ENCODE results near the gene TUFT1.
"Not testable (repeated sequence)": the region's sequence is repeated elsewhere in the genome, so short reads cannot be mapped to it uniquely, and the experiment has no call there.

Gene TUFT1

DNA sequence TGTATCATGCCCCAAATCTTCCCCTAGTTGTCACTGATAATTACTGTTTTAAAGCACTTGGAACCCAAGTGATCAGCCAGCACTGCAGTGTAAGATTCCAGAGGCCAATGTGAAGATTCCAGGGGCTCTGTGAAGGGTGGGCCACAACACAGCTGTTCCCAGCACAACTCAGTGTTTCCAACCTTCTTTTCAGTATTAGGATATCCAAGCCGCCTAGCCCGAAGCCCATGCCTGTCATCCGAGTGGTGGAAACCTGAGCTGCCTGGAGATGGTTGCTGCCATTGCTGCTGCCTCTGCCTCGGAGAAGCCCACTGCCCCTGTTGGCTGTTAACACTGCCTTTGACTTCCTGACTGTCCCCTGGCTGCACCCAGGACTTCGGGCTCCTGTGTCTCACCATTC lies 41.3 kb downstream of the TUFT1 start:
- no peak for DNase-seq (ENCODE audit: low spot score)

DNA sequence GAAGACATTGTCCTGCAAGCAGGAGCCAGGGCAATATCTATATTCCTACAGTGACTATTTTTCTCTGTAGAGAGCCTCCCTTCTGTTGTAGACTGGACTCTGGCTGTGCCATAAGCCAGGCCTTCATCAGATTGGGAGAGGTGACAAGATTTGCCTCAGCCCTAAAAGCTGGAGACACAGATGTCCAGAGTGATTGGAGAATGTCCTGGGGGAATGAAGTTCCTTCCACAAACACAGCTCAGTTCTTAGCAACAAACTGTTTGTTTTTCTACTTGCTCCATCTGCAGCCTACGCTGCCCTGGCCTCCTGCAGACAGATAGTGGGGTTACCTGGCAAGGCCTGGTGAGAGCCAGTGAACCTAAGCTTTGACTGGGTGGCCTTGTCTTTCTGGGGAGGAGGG lies 41.8 kb downstream of the TUFT1 start:
- DNase-seq (ENCODE audit: low spot score), result no peak

DNA sequence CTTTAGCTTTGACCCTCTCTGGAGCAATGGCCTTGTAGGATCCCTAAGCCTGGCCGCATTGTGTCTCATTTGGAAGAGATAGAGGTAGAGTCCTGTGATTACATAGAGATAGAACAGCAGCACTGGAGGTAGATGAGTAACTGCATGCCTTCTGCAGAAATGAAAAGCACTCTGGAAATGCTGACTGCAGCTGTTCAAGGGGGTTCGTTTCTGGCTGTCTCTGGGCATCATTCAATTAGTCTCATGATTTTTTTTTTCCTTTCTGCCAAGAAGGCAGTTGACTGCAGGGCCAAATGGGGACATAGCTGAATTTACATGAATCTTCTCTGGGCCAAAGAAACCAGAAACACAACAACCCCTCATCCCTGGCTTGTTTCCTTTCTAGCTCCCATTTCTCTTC lies 43.7 kb downstream of the TUFT1 start:
- DNase-seq (ENCODE audit: low spot score), result no peak

DNA sequence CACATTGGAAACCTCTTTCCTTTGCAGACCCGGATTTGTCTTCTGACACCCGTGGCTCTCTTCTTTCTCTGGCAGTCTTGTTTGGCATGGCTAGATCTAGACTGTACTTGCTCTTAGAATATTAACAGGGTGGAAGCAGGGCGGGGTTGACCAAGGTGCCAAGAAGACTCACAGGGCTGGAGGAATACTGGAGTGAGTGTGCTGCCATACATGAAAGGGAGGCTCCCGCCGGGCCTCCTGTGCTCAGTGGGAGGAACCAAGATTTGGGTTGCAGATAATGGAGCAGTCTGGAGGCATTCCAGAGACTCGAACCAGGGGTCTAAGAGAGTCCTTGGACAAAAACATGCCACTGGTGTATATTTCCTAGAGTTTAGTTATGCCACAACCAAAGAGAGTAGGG lies 44.2 kb downstream of the TUFT1 start:
- no peak for DNase-seq (ENCODE audit: low spot score)

DNA sequence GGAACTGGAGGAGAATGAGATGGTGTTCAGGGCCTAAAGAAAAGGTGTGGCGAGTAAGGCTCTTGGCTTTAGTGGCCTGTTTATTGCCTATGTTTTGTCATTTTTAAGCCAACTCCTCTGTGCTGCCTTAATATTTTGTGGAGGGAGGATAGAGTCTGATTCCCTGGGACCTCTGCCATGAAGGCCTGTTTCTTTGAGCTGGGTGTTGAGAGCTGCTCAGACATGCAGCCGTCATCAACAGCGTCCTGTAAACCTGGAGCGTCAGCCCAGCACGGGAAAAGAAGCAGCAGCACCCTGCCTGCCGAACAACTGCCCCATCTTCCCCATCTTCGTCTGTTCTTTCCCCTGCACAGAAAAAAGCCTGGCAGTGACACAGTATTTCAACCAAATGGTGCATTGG lies 44.7 kb downstream of the TUFT1 start:
- DNase-seq (ENCODE audit: low spot score), result no peak

DNA sequence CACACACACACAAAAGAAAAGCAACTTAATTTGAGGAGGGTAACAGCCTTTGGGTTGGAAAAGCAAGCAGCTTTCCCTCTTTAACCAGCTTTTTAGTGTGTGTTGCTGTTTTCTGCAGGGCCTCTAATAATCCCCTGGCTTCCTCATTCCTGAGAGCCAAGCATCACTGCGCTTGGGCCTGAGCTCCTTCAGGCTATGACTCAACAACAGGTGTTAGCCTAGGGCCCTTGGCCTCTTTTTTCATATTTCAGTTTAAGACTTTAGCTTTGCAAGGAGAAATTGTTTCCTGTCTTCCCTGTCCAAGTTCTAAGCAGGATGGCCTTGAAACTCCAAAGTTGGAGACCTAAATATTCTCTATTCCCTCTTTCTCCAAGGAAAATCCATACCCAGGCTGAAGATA lies 45.5 kb downstream of the TUFT1 start:
- DNase-seq (ENCODE audit: low spot score), result no peak

DNA sequence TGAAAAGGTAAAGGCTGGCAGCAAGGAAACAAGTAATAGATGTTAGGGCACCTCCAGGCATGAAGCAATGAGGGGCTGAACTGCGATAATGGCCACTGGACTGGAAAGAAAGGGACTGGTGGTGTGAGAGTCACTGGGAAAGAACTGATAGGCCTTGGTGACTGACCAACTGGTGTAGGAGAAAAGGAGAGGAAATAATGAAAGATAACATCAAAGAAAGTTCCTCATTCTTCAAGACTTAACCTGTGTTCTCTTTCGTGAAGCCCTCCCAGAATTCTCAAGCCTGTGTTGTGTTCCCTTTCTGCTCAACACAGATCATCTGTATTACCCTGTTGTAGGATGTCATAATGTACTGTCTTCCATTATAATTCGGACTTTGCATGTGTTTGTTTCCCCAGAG lies 50.9 kb downstream of the TUFT1 start:
- no peak for DNase-seq (ENCODE audit: low spot score)

DNA sequence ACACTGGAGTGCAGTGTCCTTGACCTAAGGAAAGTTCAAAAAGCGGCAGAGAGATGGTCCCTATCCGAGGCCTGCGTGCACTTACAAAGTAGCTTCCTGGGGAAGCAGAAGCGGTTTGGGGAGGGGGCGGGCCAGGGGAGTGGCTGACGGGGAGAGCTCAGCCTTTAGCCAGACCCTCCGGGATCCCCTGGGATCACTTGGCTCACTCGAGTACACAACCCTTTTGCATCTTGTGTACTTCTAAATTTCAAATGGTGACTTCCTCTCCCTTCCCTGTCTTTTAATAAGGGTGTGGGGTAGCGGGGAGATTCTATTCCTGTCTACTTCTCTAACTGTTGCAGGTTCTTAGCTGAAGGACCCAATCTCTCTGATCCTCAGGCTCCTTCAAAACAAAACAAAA lies 53.6 kb downstream of the TUFT1 start:
- DNase-seq (ENCODE audit: low spot score), result no peak

DNA sequence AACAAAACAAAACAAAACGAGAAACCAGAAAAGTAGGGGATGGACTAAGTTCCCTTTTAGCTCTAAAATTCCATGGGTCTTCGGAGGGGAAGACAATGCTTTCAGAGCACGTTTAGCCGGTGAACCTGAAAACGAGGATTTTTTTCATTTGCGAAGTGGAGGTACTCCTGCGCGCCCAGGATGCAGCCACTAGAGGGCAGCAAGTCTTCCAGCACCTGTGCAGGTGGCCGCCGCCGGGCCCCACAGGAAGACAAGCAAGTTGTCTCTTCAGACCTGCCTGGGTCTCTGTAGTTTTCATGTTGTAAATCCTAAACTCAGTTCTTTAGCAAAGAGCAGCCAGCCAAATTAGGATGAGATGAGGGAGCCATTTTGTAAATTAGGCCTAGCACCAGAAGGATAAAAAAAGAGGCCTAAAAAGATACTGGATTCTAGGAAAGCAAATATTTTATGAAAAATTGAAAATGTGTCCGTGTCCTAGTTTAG lies 54.1 kb downstream of the TUFT1 start:
- DNase-seq (ENCODE audit: low spot score), result peak; percentile 79

DNA sequence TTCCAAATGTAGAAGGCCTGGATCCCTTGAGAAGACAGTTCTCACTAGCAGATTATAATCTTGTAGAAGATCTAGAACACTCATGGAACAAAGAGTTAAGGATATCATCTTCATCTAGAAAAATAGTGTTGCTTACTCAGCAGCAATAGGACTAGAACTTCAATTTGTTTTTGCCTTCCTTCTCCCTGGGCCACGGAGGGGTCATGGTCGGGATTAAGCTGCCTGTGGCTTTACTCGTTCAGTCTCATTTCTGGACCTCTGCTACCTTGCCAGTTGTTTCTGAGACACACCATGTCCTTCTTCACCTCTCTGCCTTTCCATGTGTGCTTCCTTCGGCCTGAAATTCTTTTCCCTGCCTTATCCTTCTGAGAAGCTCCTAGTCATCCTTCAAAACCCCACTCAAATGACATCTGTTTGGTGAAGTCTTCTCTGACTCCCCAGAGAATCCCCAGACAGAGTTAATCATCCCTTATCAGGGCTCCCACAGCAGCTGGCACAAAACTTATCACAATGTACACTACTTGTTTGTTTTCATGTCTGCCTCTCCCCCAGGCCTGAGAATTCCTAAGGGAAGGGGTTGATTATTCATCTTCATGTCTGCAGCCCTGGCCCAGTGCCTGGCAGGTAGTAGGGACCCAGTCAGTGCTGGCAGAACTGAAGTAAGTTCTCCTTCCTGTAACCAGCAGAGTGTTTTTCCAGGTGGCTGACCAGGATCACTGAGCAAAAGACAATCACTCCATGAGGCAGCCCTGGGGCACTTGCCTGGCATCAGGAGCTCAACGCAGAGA lies 56.3 kb downstream of the TUFT1 start:
- DNase-seq (ENCODE audit: low spot score), result no peak

DNA sequence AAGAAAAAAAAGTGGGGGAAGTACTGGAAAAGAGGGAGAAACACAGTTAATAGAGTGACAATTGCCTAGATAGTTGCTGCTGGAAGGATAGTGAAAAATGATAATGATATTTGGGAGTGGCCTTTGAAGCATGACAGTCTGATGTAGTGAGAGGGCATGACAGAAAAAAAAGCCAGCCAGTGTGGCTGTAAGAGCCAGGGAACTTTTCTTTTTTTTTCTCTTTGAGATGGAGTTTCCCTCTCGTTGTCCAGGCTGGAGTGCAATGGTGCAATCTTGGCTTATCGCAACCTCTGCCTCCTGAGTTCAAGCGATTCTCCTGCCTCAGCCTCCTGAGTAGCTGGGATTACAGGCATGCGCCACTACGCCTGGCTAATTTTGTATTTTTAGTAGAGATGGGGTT lies 62.4 kb downstream of the TUFT1 start:
- not testable (repeated sequence) for DNase-seq (ENCODE audit: low spot score)

DNA sequence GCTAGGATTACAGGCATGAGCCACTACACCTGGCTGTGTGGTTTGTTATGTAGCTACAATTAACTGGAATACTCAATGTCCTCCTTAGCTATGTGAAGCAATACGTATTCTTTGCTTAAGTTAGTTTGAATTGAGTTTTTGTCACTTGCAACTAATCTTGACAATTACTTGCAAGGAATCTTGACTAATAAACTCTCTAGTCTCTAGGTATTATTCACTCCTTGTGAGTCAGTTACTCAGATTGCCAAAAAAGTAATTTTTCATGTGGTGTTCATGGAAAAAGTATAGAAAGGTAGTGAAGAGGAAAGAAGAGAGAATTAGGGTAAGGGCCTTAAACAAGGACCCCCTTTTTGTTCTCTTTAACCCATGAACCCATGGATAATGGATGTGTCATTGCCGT lies 64.2 kb downstream of the TUFT1 start:
- DNase-seq (ENCODE audit: low spot score), result no peak

DNA sequence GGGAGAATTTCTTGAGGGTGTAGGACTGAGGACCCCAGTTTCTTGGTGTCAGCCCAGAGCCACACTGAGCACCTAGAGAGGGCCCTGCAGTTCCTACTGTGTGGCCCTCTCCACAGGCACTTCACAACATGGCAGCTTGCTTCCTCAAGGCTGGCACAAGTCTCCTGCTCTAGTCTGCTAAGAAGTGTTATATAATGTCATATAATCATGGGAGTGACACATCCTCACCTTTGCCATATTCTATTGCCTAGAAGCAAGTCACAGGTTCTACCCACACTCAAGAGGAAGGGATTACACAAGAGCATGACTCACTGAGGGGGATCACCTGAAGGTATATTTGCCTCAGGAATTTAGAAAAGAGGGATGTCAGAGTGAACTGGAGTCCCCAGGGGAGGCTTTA lies 66.3 kb downstream of the TUFT1 start:
- no peak for DNase-seq (ENCODE audit: low spot score)

DNA sequence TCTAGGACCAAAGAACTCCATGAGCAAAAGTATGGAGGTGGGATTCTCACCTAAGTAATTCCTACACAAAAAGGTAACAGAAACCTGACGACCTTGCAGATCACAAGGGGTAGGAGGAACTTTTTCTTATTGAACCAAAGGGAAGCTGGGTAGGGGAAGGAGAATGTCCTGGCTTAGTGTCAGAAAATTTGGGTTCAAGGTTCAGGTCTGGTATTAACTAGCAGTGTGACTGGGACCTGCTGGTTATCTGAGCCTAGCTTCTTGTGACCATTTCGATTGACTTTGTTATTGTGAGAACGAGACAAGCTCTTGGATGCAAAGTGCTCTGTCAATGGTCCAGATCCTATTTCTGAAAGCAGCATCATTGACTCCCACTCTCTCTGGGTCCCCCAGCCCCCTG lies 66.7 kb downstream of the TUFT1 start:
- DNase-seq (ENCODE audit: low spot score), result no peak

DNA sequence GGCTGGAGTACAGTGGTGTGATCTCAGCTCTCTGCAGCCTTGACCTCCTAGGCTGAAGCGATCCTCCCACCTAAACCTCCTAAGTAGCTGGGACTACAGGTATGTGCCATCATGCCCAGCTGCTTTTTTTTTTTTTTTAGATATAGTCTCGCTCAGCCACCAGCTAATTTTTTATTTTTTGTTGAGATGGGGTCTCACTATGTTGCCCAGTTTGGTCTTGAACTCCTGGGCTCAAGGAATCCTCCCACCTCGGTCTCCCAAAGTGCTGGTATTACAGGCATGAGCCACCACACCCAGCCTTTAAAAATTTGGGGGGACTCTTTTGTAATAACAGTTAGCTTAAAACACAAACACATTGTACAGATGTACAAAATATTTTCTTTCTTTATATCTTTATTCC lies 70.0 kb downstream of the TUFT1 start:
- no peak for DNase-seq (ENCODE audit: low spot score)

DNA sequence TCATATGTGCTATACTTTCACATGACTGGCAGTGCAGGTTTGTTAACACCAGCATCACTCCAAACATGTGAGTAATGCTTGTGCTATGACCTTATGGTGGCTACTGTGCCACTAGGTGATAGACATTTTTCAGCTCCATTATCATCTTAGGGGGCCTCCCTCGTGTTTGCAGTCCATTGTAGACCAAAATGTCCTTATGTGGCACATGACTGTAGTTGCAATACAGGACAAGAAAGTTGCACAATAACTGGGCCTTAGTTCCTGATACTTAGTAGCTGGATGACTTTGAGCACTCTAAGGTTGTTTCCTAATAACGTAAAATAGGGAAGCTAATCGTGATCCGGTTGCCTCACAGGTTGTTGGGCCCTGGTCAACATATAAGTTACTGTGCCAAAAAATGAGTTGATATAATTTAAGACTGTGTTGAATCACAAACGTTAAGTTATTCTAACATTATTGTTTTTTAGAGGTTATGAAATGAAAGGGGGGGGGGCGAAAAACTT lies 71.2 kb downstream of the TUFT1 start:
- no peak for DNase-seq (ENCODE audit: low spot score)

DNA sequence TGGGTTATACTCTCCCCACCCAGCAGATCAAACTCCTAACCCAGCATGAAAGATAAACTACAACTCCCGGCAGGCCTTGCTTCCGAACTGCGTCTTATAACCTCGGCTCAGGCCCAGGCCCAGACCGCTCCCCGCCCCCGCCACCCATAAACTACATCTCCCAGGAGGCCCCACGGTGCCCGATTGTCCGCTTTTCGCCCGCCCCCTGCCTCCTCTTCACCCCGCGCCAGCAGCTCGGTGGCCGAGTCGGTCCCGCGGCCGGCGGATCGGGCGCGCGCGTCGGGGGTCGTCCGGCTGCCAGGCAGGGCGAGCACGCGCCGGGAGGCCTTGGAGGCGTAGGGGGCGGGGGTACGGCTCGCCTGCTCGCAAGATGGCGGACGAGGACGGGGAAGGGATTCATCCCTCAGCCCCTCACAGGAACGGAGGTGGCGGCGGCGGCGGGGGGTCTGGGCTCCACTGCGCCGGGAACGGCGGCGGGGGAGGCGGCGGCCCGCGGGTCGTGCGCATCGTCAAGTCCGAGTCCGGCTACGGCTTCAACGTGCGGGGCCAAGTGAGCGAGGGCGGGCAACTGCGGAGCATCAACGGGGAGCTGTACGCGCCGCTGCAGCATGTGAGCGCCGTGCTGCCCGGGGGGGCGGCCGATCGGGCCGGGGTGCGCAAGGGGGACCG lies 71.9 kb downstream of the TUFT1 start, which contains the start of gene SNX27:
Gene SNX27, plus strand, starts transcription at position 219 of the 669 bp plus-strand sequence. Its CDS starts 152 bp downstream, at position 371.
- peak; percentile 86 for DNase-seq (ENCODE audit: low spot score)

DNA sequence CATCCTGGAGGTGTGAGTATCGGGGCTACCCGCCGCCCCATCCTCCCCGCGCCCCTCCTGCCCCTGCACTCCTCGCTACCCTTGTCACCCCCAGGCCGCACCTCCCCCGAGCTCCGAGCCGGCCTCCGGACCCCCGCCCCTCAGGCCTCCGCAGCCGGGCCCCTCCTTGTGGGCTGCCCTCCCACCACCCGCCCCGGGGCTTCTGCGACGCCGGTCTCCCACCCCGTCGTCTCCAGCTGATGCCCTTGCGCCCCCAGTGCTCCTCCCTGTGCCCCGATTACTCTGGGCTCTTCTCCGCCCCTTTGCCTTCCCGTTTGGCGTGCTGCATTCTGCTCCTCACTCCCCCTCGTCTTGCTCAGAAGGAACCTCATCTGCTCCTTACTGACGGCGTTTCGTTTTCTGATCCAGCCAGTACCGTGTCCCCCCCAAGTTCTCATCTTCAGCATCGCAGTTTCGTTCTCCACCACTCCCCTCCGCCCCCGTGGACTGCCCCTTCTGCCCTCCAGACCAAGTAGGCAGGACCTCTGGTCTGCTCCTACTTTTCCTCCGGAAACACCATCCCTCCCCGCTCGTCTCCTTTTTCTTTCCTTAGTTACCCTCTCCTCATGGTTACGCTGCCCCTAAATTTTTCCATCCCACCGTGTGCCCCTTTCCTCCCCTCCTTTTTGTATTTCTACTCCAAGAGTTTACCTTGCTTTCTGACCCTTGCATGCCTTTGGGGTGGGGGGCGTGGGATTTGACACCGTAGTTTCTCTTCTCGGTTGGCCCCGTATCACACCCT lies 72.6 kb downstream of the TUFT1 start:
- DNase-seq (ENCODE audit: low spot score), result no peak

DNA sequence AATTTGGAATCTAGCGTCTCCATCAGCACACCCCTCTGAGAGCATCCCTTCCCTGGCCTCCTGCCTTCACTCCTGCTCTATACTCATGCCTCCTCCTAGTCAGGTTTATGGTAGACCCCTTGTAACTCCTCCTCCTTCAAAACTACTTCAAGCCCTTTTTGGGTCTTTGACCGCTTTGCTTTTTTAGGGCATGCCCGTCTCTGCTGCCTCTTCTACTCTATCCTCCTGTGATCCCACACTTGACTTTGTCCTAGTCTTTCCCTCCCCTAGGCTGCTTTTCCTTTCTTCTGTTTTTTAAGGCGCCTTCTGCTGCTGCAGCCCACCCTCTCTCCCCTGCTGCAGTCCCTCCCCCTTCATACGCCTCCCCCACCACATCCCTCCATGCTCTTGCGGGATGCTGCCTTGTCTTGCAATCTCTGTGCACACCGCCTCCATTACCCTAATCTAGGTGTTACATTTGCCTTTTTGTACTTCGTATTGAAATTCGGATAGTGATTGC lies 73.2 kb downstream of the TUFT1 start:
- no peak for DNase-seq (ENCODE audit: low spot score)

DNA sequence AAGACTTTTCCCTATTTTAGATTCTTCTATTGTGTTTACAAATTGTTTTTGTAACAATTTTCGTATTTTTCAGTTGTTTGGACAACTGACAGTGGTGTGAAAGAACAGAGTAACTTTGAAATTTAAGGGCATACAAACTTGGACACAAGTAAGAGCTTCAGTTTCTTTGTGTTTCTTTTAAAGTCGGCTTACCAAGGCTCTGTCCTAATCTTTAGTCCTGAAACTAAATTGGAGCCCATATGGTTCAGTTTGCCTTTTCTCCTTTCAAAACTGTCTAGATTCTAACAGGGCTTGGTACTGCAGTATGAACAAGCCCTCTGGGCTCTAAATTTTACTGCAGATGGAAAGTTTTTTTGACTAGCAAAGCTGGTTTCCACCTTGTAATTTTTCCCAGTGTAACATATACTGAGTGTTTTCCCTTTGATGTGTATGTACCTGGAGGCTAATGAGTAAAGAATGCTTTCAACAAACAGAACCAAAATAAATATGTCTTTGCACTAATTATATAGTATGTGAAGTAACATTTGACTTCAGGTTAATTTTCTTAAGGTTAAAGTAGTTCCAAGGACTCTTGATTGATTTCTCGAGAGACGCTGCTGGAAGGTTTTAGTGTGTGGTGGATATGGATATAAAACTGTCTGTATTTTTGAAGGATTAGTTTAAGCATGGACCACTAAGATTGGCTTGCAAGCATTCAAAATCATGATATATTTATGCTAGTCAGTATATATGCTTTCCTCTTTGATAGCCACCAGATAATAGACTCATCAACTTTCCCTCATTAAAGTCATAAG lies 75.8 kb downstream of the TUFT1 start:
- DNase-seq (ENCODE audit: low spot score), result no peak

DNA sequence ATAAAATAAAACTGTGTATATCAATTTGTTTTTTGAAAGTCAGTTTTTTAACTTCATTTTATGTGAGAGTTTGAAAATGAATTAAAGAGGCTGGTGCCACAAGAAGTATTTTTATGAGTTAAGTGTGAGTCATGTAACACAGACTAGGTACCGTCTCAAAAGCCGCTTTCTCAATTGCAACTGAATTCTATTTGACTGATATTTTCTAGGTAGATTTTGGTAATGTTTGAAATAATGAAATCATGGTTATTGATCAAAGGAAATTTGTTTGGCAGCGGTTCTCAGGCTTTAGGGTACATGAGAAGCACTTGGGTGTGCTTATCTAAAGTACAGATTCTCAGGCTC lies 76.4 kb downstream of the TUFT1 start:
- no peak for DNase-seq (ENCODE audit: low spot score)

DNA sequence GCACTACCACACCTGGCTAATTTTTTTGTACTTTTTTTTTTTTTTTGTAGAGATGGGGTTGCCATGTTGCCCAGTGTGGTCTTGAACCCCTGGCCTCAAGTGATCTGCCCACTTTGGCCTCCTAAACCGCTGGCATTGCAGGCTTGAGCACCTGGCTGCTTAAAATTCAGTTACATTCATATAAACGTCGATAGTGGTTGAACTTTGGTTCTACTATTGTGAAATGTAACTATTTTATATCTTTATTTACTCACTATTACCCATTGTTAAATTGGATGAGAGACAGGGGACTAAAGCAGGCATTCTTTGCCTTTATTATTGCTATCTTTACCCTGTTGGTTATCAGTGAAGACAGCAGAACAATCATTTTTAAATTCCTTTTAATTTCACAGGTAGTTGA lies 77.9 kb downstream of the TUFT1 start:
- no peak for DNase-seq (ENCODE audit: low spot score)
